Vagina (tissue), 2 donors: ENCODE data around the gene RAD9A.

ENCODE experiments used
- POLR2A ChIP-seq, 2 donors: fragments of 450-650 bp; IDR thresholded peaks; one replicate each; pipeline ENCODE4 v1.6.1; 2017; ENCODE audit warnings: antibody characterized with exemption in 2 of 2, mild to moderate bottlenecking in 2 of 2, moderate library complexity in 2 of 2
- TF ChIP-seq, protein P1 (sequence below), 3 experiments: fragments of 450-650 bp in 2 of 3; fragments of 200-600 bp in 1 of 3; sonication (generic) in 1 of 3; IDR thresholded peaks; one replicate each; pipeline ENCODE4 v1.5.1; 2017 to 2019; ENCODE audit warnings: antibody characterized with exemption in 3 of 3, mild to moderate bottlenecking in 2 of 3, moderate library complexity in 2 of 3

DNA sequence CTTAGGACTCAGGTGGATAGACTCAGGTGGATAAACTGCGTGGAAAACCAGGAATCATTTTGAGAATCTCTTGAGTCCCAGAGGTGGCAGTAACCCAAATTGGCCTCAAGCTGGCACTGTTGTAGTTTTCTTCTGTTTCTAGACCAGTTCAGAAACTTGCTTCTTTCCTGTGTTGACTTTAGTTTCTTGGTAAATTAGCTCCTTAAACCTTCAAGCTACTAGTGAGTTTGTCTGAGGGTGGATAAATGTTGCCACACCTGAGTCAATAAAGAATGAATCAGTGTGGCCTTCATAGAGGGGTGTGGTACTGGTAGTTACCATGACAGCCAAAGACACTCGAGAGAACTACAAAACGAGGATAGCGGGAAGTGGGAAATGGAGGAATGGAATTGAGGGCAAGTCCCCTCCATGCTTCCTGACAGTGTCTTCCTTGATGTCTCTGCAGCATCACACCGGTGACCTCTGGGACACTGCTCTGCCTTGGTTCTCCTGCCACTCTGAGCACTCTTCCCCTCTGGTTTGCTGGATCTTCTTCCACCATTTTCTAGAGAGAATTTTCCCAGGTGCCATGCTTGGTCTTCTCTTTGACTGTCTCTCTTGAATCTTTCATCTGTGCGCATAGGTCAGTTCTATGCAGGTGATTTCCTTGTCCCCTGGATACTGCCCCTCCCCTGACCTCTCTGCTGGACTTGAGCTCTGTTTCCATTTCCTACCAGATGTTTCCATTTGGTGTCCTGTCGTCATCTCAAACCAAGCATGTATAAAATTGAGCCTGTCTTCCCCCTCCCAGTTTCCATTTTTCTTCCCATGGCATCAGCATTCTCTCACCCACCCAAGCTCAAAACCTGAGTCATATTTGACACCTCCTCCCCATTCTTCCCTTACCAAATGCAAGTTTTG lies 45.6 kb upstream of the RAD9A start:
- TF ChIP-seq, protein P1, sequence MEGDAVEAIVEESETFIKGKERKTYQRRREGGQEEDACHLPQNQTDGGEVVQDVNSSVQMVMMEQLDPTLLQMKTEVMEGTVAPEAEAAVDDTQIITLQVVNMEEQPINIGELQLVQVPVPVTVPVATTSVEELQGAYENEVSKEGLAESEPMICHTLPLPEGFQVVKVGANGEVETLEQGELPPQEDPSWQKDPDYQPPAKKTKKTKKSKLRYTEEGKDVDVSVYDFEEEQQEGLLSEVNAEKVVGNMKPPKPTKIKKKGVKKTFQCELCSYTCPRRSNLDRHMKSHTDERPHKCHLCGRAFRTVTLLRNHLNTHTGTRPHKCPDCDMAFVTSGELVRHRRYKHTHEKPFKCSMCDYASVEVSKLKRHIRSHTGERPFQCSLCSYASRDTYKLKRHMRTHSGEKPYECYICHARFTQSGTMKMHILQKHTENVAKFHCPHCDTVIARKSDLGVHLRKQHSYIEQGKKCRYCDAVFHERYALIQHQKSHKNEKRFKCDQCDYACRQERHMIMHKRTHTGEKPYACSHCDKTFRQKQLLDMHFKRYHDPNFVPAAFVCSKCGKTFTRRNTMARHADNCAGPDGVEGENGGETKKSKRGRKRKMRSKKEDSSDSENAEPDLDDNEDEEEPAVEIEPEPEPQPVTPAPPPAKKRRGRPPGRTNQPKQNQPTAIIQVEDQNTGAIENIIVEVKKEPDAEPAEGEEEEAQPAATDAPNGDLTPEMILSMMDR (IDR thresholded peaks at IDR 0.05): peak in 1 of 3 experiments; percentile 12
- no peak for TF ChIP-seq POLR2A (IDR thresholded peaks at IDR 0.05)
